Duodenal mucosa (tissue), 2 donors: ENCODE data around the gene CCNY.
"Not testable (repeated sequence)": the region's sequence is repeated elsewhere in the genome, so short reads cannot be mapped to it uniquely, and the experiment has no call there.

Experiments used
- H3K27ac ChIP-seq: one replicate; pipeline ENCODE4 v1.7.0; 2013; ENCODE audit warnings: low read depth, low read length
- H3K27me3 ChIP-seq, 2 donors: one replicate each; pipeline ENCODE4 v1.7.0; 2013; ENCODE audit warnings: low read length in 2 of 2, control low read depth in 1 of 2; ENCODE audit not compliant: insufficient read depth in 2 of 2, control insufficient read depth in 1 of 2
- H3K36me3 ChIP-seq, 2 donors: one replicate each; pipeline ENCODE4 v1.7.0; 2013; ENCODE audit warnings: low read length in 2 of 2, control low read depth in 1 of 2; ENCODE audit not compliant: insufficient read depth in 2 of 2, control insufficient read depth in 1 of 2
- H3K4me1 ChIP-seq, 2 donors: one replicate each; pipeline ENCODE4 v1.7.0; 2013; ENCODE audit warnings: low read length in 2 of 2, control low read depth in 1 of 2; ENCODE audit not compliant: insufficient read depth in 2 of 2, control insufficient read depth in 1 of 2
- H3K4me3 ChIP-seq, 2 donors: one replicate each; pipeline ENCODE4 v1.7.0; 2013; ENCODE audit warnings: low read length in 2 of 2, low read depth in 1 of 2
- H3K9ac ChIP-seq, 2 donors: one replicate each; pipeline ENCODE4 v1.7.0; 2013; ENCODE audit warnings: low read length in 2 of 2, low read depth in 1 of 2
- H3K9me3 ChIP-seq, 2 donors: one replicate each; pipeline ENCODE4 v1.7.0; 2013; ENCODE audit warnings: low read length in 2 of 2, control low read depth in 1 of 2; ENCODE audit not compliant: control insufficient read depth in 1 of 2

Gene CCNY

GRCh38 chr10:35413985-35414861 is 77.9 kb downstream of the CCNY start:
- Histone ChIP-seq H3K36me3 (no peaks in the 10 kb centered on the region), H3K4me3 (no peak overlapping the region), H3K4me1 (peaks cover 3 to 5% of the 10 kb centered on the region in 2 donors), H3K9ac (no peak overlapping the region), H3K27me3 (no peaks in the 10 kb centered on the region), H3K9me3 (no peaks in the 10 kb centered on the region), H3K27ac (no peak overlapping the region)

GRCh38 chr10:35415505-35415904 is 79.2 kb downstream of the CCNY start:
- Histone ChIP-seq H3K4me1 (peaks cover 3 to 4% of the 10 kb centered on the region in 2 donors), H3K36me3 (no peaks in the 10 kb centered on the region), H3K27ac (no peak overlapping the region), H3K4me3 (no peak overlapping the region), H3K9ac (no peak overlapping the region), H3K27me3 (no peaks in the 10 kb centered on the region), H3K9me3 (no peaks in the 10 kb centered on the region)

GRCh38 chr10:35416619-35417312 is 80.5 kb downstream of the CCNY start:
- no peak overlapping the region for H3K27ac ChIP-seq
- H3K9ac ChIP-seq = no peak overlapping the region
- no peak overlapping the region for H3K4me3 ChIP-seq
- H3K9me3 ChIP-seq = no peaks in the 10 kb centered on the region
- peaks cover 3 to 6% of the 10 kb centered on the region in 2 donors for H3K4me1 ChIP-seq
- no peaks in the 10 kb centered on the region for H3K36me3 ChIP-seq
- H3K27me3 ChIP-seq = no peaks in the 10 kb centered on the region

GRCh38 chr10:35417313-35417625 is 81.0 kb downstream of the CCNY start:
- Histone ChIP-seq H3K4me3 (no peak overlapping the region), H3K4me1 (peaks cover 3 to 5% of the 10 kb centered on the region in 2 donors), H3K36me3 (no peaks in the 10 kb centered on the region), H3K27ac (no peak overlapping the region), H3K27me3 (no peaks in the 10 kb centered on the region), H3K9ac (no peak overlapping the region), H3K9me3 (no peaks in the 10 kb centered on the region)

GRCh38 chr10:35417795-35418194 is 81.5 kb downstream of the CCNY start:
- Histone ChIP-seq H3K9me3 (no peaks in the 10 kb centered on the region), H3K9ac (no peak overlapping the region), H3K4me3 (no peak overlapping the region), H3K27me3 (no peaks in the 10 kb centered on the region), H3K4me1 (peaks cover 3 to 7% of the 10 kb centered on the region in 2 donors), H3K27ac (no peak overlapping the region), H3K36me3 (no peaks in the 10 kb centered on the region)

GRCh38 chr10:35418580-35418979 is 82.3 kb downstream of the CCNY start:
- H3K9me3 ChIP-seq, H3K9ac ChIP-seq, H3K36me3 ChIP-seq, H3K27me3 ChIP-seq, H3K4me3 ChIP-seq, H3K27ac ChIP-seq, H3K4me1 ChIP-seq: not testable (repeated sequence)

GRCh38 chr10:35420044-35420443 is 83.7 kb downstream of the CCNY start:
- Histone ChIP-seq H3K27ac (no peak overlapping the region), H3K36me3 (no peaks in the 10 kb centered on the region), H3K27me3 (no peaks in the 10 kb centered on the region), H3K9ac (no peak overlapping the region), H3K9me3 (no peaks in the 10 kb centered on the region), H3K4me1 (peaks cover 0 to 7% of the 10 kb centered on the region in 2 donors), H3K4me3 (no peak overlapping the region)

GRCh38 chr10:35420827-35421552 is 84.7 kb downstream of the CCNY start:
- no peaks in the 10 kb centered on the region for H3K36me3 ChIP-seq
- no peaks in the 10 kb centered on the region for H3K27me3 ChIP-seq
- H3K27ac ChIP-seq = no peak overlapping the region
- H3K9me3 ChIP-seq = no peaks in the 10 kb centered on the region
- no peak overlapping the region for H3K4me3 ChIP-seq
- H3K9ac ChIP-seq = no peak overlapping the region
- H3K4me1 ChIP-seq = peaks cover 0 to 10% of the 10 kb centered on the region in 2 donors

- Histone ChIP-seq H3K36me3 (no peaks in the 10 kb centered on the region), H3K4me1 (peaks cover 0 to 11% of the 10 kb centered on the region in 2 donors), H3K9ac (no peak overlapping the region), H3K27ac (peak overlapping the region; percentile 14), H3K27me3 (no peaks in the 10 kb centered on the region), H3K9me3 (no peaks in the 10 kb centered on the region), H3K4me3 (no peak overlapping the region)
Observed at GRCh38 chr10:35421553-35422178, 85.4 kb downstream of the CCNY start.

- Histone ChIP-seq H3K4me1 (peaks cover 1 to 17% of the 10 kb centered on the region in 2 donors), H3K36me3 (no peaks in the 10 kb centered on the region), H3K4me3 (no peak overlapping the region), H3K9ac (no peak overlapping the region), H3K27me3 (no peaks in the 10 kb centered on the region), H3K27ac (no peak overlapping the region), H3K9me3 (no peaks in the 10 kb centered on the region)
Observed at GRCh38 chr10:35422228-35422627, 85.9 kb downstream of the CCNY start.
